ENCODE results near the gene NBEA.
"Not testable (repeated sequence)": the region's sequence is repeated elsewhere in the genome, so short reads cannot be mapped to it uniquely, and the experiment has no call there.

The NBEA gene, protein sequence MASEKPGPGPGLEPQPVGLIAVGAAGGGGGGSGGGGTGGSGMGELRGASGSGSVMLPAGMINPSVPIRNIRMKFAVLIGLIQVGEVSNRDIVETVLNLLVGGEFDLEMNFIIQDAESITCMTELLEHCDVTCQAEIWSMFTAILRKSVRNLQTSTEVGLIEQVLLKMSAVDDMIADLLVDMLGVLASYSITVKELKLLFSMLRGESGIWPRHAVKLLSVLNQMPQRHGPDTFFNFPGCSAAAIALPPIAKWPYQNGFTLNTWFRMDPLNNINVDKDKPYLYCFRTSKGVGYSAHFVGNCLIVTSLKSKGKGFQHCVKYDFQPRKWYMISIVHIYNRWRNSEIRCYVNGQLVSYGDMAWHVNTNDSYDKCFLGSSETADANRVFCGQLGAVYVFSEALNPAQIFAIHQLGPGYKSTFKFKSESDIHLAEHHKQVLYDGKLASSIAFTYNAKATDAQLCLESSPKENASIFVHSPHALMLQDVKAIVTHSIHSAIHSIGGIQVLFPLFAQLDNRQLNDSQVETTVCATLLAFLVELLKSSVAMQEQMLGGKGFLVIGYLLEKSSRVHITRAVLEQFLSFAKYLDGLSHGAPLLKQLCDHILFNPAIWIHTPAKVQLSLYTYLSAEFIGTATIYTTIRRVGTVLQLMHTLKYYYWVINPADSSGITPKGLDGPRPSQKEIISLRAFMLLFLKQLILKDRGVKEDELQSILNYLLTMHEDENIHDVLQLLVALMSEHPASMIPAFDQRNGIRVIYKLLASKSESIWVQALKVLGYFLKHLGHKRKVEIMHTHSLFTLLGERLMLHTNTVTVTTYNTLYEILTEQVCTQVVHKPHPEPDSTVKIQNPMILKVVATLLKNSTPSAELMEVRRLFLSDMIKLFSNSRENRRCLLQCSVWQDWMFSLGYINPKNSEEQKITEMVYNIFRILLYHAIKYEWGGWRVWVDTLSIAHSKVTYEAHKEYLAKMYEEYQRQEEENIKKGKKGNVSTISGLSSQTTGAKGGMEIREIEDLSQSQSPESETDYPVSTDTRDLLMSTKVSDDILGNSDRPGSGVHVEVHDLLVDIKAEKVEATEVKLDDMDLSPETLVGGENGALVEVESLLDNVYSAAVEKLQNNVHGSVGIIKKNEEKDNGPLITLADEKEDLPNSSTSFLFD (N-terminal part only)

DNA sequence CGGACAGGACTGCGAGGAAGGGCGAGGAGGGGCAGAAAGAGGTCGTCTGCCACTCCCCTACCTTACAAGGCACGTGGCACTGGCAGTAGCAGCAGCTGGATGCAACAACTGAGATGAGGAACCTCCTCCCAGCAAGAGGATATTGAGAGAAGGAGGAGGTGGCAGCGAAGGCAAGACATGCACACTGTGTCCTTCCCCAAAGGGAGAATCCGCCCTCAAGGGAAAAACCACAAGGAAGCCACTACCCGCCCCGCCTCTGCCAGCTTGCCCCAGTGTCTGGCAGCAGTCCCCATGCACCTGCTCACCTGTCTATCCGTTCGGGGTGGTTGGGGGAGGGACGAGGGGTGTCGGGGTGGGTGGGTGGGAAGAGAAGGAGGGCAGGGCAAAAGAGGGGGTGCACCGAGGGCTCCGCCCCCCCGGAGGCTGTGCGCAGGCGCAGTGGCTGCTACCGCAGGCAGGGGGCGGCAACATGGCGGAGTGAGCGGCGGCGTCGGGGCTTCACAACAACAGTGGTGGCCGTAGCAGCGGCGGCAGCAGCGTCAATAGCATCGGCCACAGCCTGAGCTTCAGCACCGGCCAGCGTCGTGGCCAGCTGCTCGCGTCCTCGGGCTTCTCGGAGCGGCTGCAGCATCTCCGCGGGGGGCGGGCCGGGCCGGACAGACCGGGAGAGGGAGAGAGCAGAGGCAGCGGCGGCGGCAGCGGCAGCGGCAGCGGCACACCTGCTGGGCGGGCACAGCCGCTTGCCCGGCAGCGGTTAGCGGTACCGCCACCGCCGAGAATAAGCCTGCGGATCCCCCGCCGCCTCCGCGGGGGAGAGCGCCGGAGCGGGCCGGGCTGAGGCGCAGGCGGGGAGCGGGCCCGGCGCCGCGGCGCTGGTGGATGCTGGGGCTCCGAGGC, at the start of gene NBEA:
Gene NBEA, plus strand, starts transcription at position 436 of the 897 bp plus-strand sequence. CDS start 551 bp downstream, outside the sequence.
- DNase-seq, result peak; percentile 71

DNA sequence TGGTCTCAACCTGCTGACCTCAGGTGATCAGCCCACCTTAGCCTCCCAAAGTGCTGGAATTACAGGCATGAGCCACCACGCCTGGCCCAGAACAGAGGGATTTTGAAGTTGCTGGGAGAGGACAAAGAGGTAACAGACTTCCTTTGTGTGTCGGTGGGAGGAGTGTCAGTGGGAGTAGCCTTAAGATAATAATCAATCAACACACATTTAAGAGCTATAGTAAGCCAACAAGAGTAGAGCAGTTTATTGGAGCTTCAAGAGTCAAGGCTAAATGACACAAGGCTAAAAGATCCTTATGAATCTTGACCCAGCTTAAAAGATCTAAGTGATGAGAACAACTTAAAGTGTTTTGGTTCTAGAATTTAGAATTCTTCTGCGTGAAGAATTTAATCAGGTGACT, 47.3 kb upstream of the NBEA start:
- DNase-seq, result no peak

DNA sequence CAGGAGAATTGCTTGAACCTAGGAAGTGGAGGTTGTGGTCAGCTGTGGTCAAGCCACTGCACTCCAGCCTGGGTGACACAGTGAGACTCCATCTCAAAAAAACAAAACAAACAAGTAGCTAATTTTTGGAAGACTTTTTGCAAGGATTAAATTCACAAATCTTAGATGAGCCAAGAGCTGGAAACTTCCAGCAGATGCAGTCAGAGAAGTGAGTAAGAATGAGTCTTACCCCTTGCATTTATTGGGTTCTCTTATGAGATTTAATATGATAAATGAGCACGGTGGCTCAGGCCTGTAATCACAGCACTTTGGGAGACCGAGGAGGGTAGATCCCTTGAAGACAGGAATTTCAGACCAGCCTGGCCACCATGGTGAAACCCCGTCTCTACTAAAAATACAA, 44.9 kb upstream of the NBEA start:
- DNase-seq, result no peak

DNA sequence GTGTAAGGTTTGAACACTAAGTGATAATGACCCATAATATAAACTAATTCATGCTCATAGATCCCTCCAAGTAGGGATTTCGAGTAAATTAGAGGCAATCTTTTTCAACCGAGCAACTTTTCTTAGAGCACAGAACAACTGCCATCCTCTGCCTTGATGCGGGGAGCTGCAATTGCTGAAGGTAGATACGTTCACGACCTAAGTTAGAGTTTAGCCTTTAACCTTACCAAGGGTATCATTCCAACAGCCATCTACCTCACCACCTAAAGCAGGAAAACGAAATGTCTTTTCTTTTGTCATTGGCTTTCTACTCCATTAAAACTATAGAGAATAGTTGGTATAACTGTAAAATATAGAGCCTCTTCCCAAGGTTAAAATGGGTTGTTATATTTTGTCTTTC, 42.2 kb upstream of the NBEA start:
- DNase-seq, result no peak

DNA sequence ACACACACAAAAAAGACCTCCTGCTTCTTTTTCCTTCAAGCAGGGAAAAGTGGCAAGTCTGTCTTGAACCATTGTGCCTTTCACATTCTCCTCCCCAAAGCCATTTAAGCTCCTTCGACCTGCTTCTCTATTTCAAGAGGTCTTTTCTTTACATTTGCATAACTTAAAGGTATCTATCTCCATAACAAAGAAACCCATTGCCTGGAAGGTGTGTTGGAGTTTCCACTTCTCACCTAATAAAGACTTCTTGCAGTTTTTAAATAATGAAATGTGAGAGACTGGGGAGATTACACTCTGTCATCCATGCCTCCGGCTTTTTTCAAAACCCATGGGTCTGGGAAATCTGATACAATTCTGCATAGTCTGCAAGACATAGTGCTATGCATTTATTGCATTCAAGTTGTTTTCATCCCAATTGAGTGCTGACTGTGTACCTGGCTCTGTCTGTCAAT, 41.8 kb upstream of the NBEA start:
- DNase-seq, result no peak

DNA sequence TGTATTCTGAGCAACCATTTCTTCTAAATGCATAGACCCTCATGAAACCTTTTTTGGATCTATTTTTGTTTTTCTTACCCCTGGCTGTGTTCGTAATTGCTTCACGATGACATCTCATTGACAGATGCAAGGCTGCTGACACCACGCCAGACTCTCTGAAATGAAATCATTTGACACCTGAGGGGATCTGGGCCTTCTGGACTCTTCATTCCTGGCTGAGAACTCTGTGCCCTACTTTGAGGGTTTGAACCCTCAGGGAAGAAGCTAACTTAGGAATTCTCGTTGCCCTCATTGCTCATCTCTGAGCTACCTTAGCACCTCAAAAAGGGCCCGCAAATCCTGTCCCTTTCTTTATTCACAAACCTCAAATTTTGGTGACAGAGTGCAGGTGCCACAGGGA, 40.5 kb upstream of the NBEA start:
- no peak for DNase-seq

DNA sequence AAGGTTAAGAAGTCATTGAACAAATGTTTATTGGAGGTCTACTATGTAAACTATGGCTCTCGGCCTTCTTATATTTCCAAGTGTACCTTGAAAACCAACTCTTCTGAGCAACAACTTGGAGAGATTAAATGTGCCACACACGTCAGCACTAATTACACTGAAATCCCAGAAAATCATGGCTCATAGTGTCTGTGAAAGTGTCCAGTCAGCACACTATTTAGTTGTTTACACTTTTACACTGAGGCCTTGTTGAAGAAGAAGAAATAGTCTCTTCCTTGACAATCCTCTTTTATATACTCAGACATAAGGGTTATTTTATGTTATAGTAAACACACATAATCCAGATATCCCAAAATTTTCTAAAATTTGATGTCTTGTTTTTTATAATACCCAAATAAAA, 30.9 kb upstream of the NBEA start:
- peak; percentile 15 for DNase-seq

DNA sequence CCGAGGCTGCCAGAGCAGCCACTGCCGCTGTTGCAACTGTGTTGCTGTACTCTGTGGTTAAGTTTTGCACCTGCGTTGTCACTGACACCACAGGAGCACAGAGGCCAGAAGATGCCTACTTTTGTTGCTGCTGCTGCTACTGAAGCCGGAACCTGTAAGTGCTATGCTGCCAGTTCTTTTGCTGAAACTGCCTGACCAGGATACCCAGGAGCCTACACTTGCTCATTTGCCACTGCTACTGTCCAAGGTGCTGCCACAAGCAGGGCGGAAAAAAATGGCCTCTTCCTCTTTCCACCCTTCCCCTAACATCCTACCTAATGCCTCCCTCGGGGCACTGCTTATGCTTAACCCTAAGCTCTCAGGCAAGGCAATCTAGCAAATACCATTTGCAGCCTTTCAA, 29.0 kb upstream of the NBEA start:
- DNase-seq, result peak; percentile 16

DNA sequence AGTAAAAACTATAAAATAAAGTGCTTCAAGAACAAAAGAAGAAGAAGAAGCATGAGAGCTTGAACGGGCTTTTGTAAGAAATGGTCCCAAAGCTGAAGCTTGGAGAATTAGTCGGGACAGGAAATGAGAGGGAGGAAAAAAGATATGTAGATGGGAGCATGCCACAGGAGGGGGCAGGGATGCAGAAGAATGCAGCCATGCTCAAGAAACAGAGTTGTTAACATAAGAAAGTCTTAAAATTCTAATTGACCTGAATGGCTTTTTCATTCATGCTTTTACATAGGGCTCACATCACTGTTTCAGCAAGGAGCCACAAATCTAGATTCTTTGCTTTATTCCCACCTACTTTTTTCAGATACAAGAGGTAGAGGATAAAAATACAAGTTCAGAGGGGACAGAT, 27.7 kb upstream of the NBEA start:
- DNase-seq, result no peak

DNA sequence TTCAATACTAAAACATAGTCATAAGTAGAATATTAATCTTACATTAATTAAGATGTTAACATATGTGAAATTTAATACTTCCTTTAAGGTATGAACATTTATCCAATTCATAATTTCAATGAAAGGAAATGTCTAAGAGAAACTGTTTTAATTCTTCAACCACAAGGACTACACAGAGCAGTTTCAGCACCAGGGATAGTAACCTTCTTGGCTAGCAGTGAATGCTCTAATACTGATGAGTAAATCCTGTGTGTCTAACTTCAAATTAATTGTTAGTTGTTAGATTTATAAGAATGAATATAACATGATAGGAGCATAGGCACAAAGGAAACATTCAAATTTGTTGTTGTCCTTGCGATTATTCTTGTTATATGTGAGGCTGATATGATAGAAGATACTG, 15.6 kb upstream of the NBEA start:
- peak; percentile 39 for DNase-seq

DNA sequence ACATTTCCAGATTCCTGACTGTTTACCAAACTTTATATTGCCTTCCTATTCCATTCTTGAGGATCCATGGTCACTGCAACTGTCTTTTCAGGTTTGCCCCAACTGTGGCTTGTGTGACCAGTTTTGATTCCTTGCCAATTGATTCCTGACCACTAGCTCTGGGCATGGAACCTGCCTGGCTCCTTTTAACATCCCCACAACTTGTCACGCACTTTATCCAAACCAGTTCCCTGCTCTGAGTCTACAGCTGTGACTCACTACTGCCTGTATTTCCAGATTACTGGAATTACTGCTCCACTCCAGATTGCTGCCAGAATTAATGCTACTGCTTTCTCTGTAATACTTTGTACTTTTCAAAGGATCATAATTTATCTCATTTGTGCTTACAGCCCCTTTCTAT, 13.4 kb upstream of the NBEA start:
- DNase-seq, result not testable (repeated sequence)

DNA sequence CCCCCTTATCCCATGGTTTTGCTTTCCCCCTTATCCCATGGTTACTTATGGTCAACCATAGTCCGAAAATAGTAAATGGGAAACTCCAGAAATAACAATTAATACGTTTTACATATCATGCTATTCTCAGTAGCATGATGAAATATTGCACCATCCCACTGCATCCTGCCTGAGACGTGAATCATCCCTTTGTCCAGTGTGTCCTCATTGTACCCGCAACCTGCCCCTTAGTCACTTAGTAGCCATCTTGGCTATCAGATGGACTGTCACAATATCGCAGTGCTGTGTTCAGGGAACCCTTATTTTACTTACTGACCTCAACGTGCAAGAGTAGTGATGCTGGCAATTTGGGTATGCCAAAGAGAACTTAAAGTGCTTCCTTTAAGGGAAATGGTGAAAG, 10.5 kb upstream of the NBEA start:
- peak; percentile 54 for DNase-seq

DNA sequence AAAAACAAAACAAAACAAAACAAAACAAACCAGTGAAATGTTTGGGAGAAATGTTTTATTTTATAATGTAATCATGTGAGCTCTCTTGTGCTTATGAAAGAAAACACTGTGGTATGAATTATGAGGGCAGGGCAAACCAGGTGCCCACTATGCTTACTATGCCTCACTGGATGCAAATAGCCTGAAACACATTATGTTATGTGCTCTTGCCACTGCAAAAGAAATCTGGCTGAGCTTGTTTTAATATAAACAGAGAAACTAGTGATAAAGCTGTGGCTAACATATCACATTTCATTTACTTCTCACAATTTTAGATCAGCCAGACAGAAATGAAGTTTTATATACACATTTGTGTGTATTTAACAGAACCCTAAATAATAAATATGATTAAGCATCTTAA, 8.7 kb upstream of the NBEA start:
- DNase-seq, result no peak

DNA sequence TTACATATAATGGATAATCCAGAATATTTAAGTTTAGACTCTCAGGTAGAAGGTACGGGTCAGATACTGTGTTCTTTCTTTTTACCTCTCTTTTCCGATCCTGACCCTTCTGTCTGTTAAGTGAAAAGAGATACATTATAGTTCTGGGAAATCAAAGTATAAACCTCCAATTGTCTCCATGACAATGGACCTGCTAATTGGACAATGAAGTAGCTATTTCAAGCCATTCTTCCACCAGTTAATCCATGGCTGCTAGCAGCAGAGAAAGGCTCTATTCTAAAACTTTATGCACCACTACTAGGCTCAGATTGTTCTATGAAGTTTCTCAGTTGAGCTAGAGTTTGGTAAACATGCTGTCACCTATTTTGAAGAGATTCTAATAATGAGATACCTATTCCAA, 8.3 kb upstream of the NBEA start:
- DNase-seq, result no peak

DNA sequence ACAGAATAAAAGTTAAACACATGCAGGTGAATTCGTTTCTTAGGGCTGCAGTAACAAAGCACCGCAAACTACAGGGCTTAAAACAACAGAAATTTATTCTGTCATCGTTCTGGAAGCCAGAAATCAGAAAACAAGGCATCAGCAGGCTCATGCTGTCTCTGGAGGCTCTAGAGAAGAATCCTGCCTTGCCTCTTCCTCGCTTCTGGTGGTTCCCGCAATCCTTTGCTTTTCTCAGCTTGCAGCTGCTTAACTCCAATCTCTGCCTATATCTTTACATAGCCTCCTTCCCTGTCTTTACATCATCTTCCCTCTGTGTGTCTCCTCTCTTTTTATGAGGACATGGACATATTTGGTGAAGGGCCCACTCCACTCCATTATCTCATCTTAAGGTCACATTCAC, 6.2 kb upstream of the NBEA start:
- no peak for DNase-seq

DNA sequence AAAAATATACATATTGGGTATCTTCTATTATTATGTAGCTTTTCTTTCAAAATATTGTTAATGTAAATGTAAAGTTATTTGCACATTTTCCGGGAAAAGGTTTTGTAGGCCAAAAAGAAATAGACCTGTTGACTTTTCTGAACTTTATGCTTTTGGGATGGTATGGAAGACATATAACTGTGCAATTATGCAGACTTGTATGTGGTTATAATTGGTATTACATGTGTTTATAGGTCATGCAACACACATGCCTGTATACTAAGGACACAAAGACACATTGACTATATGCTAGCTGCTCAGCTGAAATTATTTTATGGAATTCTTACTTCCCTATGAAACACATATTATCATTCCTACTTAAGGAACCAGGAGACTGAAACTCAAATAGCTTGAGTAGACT, 2.3 kb upstream of the NBEA start:
- no peak for DNase-seq

DNA sequence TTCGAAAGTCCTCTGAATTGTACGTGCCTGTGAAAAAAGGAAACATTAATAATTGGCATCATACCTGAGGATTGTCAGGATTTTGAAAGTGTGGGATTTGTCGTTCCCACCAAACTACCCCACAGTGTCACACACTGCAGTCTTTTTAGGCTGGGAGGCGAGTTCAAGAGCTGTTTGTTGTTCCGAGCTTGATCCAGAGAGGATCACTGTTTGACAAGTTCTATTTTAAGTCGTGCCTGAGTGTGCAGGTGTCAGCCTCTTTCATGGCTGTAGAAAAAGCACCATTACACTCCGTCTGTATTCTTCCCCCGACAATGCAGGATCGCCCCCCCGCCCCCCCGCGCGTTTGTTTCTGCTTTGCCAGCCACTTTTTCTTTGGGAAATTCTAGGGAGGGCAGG, 635 bp upstream of the NBEA start:
- no peak for DNase-seq

DNA sequence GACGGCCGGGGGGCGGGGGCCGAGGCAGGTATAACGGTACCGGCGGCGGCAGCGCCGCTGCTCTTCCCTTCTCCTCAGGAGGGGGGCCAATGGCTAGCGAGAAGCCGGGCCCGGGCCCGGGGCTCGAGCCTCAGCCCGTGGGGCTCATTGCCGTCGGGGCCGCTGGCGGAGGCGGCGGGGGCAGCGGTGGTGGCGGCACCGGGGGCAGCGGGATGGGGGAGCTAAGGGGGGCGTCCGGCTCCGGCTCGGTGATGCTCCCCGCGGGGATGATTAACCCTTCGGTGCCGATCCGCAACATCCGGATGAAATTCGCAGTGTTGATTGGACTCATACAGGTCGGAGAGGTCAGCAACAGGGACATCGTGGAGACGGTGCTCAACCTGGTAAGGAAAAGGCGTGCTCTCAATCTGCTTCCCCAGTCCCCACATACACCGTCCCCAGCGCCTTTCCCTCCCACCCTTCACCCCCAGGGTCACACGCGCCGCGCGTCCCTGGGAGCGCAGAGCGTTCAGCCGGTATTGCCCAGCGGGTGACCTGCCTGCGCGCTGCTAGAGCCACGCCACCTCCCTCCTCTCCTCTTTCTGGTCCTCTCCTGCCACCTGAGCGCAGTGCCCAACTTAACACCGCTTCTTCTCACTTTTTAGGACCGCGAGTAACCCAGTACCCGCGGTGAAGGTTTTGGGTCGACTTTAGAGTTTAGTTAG, 814 bp downstream of the NBEA start:
- peak; percentile 23 for DNase-seq

DNA sequence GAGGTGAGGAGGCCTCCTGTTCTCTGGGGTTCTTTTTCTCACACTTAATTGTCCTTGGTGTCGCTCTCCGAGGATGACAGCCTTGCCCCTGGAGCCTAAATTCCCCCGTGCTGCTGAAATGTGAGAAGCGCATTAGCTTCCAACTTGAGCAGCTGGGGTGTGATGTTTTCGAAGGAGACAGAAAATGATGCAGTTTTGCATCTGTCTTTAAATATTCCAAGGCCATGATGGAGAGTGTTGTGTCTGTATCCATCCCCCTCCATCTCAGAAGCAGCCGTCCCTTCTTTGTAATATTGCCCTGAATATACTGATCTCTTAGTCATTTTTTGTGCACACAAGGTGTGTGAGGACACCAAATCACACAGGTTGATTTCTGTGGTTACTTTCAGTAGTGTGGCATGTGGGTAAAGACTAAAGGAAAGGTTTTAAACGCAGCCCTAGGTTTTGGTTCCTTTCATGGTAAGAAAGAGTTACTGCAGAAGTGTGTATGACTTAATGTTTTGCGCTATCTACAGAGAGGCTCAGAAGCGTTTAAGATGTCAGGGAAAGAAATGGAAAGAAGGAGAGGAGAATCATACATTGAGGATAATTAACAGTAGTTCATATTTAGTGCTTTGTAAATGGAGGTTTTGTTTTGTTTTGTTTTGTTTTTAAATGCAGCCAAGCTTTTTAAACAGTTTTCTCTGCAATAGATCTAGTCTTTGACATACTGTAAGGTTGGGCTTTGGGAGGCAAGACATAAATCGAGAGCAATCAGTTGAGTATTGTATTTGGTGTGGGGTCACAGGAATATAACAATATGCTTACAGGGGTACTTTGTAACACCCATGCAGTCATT, 1.6 kb downstream of the NBEA start:
- no peak for DNase-seq

DNA sequence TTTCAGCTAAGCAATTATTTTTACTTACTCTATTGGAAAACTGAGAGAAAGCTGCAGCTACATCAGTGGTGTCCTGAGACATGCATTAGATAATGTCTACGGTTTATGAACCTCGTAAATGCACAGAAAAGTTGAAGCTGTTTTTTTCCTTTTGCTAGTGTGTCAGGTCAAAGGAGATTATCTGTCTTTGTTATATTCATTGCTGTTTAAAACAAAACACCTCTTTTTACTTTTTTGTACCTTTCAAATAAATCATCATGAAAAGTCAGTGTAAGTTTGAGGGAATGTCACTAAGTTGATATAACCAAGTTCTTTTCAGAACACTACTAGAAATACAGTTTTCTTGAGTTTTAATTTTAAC, 2.2 kb downstream of the NBEA start:
- no peak for DNase-seq

DNA sequence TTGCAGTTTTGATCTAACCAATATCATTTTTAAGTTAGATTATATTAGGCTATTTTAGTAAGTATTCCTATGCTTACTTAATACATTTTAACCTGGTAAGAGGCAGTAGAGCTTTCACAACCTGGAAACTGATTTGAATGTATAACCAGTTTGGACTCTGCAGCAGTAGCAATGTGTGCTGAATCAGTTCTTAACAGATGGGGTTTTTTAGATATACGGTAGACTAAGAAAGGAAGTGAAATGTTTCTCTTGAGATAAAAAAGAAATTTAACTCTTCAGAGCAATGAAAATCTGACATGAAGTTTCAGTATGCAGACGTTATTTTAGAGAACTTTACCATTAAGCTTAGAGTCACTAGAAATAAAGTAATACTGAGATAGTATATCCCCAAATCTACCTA, 2.7 kb downstream of the NBEA start:
- DNase-seq, result no peak
